ENCODE measurements around the gene POTEB3.
"Not testable (repeated sequence)": the region's sequence is repeated elsewhere in the genome, so short reads cannot be mapped to it uniquely, and the experiment has no call there.

POTEB3 gene

GRCh38 chr15:21440399-21440798 is at the start of gene POTEB3:
POTEB3 (minus strand) TSS chr15:21440499; CDS start chr15:21440011, 488 bp downstream.
- DNase-seq: not testable (repeated sequence)

- not testable (repeated sequence) for DNase-seq
These were observed 13.4 kb upstream of the POTEB3 start for GRCh38 chr15:21453683-21454082.

GRCh38 chr15:21451920-21452563 is 11.7 kb upstream of the POTEB3 start:
- not testable (repeated sequence) for DNase-seq

- DNase-seq: not testable (repeated sequence)
These were observed 11.2 kb upstream of the POTEB3 start for GRCh38 chr15:21451487-21451886.

GRCh38 chr15:21407366-21407765 is 32.9 kb downstream of the POTEB3 start:
- DNase-seq: not testable (repeated sequence)

GRCh38 chr15:21401531-21401930 is 38.8 kb downstream of the POTEB3 start:
- DNase-seq: not testable (repeated sequence)

- not testable (repeated sequence) for DNase-seq
These were observed 41.2 kb downstream of the POTEB3 start for GRCh38 chr15:21399111-21399510.

- not testable (repeated sequence) for DNase-seq
These were observed 41.8 kb downstream of the POTEB3 start for GRCh38 chr15:21398511-21398910.

- DNase-seq: not testable (repeated sequence)
These were observed 42.6 kb downstream of the POTEB3 start for GRCh38 chr15:21397656-21398055.

- DNase-seq: not testable (repeated sequence)
These were observed 43.1 kb downstream of the POTEB3 start for GRCh38 chr15:21397186-21397585.

GRCh38 chr15:21385961-21386360 is 54.3 kb downstream of the POTEB3 start:
- not testable (repeated sequence) for DNase-seq

- DNase-seq: not testable (repeated sequence)
These were observed 56.3 kb downstream of the POTEB3 start for GRCh38 chr15:21383866-21384485.

- not testable (repeated sequence) for DNase-seq
These were observed 66.6 kb downstream of the POTEB3 start for GRCh38 chr15:21373682-21374081.

GRCh38 chr15:21369177-21369576 is 71.1 kb downstream of the POTEB3 start:
- not testable (repeated sequence) for DNase-seq

- not testable (repeated sequence) for DNase-seq
These were observed 71.7 kb downstream of the POTEB3 start for GRCh38 chr15:21368625-21369024.

All from fibroblast of upper back skin (primary cell).